Measurements from ENCODE around the gene TRMU.
"Not testable (repeated sequence)": the region's sequence is repeated elsewhere in the genome, so short reads cannot be mapped to it uniquely, and the experiment has no call there.

The TRMU gene

DNA sequence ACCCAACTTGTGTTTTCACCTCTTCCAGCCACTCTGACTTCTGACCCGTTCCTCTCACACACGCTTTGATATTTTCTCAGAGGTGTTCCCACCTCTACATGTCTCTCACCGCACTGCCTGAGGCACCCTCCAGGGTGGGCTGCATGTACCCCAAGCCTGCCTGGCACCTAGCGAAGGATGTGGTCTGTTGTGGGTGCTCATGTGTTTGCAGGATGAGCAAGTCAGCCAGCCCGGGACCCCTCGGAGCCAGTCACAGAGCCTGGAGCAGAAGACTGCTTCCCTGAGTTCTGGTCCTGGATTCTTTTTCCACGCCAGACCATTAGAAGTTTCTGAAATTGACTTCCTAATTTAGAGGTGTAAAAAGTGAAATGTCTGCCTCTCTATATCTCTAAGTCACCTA, 35.0 kb upstream of the TRMU start:
- DNase-seq (no peak), ATAC-seq (no peak)

DNA sequence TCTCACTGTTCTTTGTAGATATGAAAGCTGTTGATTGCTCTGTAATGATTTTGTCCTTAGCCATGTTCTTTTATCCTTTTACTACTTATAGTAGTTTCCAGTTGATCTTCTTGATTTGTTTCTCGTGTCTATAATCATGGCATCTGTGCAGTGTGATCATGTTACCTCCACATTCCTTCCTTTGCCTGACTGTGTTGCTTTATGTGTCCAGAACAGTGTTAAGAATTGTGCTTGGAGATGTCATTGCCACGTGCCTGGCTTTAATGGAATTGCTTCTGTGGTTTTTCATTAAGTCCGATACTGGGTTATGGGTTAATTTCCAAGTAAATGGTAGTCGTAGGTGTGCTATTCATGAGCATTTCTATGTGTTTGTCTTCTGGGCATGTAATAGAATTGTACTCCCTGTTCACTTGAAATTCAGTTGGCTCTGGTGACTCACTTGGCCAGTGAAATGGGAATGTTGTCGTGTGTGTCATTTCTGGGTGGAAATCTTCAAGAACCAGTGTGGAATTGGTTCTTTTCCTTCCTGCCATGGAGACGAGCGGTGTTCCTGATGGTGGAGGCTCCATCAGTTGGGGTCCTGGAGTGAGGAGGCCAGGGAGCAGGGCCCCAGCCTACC, 32.1 kb upstream of the TRMU start:
- DNase-seq (no peak), ATAC-seq (no peak)

DNA sequence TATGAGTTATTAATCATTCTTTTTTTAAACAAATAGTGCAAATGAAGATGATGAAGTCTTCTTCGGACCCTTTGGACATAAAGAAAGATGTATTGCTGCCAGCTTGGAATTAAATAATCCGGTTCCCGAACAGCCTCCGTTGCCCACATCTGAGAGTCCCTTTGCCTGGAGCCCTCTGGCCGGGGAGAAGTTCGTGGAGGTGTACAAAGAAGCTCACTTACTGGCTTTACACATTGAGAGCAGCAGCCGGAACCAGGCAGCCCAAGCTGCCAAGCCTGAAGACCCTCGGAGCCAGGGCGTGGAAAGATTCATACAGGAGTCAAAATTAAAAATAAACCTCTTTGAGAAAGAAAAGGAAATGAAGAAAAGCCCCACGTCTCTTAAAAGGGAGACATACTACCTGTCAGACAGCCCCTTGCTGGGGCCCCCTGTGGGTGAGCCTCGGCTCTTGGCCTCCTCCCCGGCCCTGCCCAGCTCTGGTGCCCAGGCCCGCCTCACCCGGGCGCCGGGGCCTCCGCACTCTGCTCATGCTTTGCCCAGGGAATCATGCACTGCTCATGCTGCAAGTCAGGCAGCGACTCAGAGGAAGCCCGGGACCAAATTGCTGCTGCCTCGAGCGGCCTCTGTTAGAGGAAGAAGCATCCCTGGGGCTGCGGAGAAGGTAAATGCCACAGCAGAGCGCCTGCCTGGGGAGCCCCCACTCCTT, 27.1 kb upstream of the TRMU start:
- ATAC-seq = no peak
- no peak for DNase-seq

DNA sequence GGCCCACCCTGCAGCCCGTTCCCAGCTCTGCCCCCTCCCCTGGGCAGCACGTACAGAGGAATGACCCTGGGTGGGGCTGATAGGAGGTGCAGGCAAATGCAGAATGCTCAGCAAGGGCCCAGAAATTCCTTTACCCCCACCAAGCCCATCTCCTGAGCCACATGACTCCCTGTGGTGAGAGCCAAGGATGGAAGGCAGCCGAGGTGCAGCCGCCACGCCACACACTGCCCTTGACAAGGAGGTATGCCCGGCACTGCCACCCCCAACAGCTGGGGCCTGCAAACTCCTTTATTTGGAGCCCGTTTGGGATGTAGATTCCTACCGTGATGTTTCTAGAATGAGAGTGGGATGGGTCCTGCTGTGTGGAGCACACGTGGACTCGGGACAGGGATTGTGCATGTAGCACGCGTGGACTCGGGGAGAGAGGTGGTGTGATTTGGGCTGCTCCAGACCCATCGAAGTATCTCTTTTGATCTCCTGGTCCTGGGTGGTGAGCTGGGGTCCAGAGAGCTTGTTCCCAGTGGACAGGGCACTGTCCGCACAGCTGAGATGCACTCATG, 25.9 kb upstream of the TRMU start:
- ATAC-seq (no peak), DNase-seq (no peak)

DNA sequence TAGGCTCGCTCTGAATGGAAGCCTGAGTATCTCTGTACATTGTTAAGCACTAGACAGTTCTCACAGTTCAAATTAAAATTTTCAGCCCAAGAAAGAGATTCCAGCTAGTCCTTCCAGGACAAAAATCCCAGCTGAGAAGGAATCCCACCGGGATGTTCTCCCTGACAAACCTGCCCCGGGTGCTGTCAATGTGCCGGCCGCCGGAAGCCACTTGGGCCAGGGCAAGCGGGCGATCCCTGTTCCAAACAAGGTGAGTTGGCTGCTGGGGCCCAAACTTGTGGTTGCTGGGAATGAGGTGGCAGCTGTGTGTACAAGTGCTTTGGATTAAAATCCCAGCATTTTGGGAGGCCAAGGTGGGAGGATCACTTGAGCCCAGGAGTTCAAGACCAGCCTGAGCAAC, 23.5 kb upstream of the TRMU start:
- DNase-seq (no peak), ATAC-seq (no peak)

DNA sequence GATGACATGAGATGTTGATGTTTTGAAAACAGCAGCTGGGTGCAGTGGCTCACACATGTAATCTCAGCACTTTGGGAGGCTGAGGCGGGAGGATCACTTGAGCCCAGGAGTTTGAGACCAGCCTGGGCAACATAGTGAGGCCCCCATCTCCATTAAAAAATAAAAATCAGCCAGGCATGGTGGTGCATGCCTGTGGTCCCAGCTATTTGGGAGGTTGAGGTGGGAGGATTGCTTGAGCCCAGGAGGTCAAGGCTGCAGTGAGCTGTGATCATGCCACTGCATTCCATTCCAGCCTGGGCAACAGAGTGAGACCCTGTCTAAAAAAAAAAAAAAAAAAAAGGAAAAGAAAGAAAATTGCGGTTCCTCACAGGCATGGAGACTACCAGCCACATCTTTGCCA, 22.7 kb upstream of the TRMU start:
- ATAC-seq, DNase-seq: not testable (repeated sequence)

DNA sequence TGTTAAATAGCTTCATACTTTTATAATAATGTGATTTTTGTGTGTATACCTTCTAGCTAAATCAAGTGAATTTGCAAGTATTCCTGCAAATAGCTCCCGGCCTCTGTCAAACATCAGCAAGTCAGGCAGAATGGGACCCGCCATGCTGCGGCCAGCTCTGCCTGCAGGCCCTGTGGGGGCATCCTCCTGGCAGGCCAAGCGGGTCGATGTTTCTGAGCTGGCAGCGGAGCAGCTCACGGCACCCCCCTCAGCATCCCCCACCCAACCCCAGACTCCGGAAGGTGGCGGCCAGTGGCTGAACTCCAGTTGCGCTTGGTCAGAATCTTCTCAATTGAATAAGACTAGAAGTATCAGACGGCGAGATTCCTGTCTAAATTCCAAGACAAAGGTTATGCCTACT, 19.5 kb upstream of the TRMU start:
- no peak for DNase-seq
- ATAC-seq = no peak

DNA sequence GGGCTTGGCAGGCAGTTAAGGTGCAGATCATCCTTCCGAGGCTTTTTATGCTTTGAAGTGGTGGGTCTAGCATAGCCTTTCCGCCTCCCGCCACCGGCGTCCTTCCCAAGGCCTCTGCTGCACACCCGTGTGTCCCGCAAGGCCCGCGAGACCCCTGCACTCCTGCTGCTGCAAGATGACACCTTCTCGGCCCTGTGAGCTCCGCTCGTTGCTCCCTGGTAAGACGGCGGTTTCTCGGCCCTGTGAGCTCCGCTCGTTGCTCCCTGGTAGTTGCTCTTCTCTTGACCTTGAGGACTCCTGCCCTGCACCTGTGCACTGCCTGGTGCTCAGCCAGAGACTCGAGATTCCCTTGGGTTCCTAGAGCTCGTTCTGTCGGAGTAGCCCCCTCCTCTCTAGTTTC, 17.9 kb upstream of the TRMU start:
- no peak for ATAC-seq
- no peak for DNase-seq

DNA sequence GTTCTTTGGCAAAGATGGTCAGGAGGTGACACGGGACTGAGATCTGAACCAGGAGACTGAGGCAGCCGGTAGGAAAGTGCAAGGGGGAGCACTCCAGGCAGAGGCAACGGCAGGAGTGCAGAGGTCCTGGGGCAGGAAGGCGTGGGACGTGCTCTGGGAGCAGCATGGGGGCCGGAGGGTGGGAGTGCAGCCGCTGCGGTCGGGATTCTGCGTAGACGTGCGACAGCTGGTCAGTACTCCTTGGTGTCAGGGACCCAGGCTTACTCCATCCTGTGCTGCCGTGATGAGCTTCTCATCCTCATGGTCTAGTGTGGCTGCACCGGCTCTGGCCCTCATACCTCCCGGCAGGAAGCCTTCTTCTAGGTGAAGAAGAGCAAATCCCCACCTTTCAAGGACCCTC, 16.9 kb upstream of the TRMU start:
- DNase-seq = no peak
- no peak for ATAC-seq

DNA sequence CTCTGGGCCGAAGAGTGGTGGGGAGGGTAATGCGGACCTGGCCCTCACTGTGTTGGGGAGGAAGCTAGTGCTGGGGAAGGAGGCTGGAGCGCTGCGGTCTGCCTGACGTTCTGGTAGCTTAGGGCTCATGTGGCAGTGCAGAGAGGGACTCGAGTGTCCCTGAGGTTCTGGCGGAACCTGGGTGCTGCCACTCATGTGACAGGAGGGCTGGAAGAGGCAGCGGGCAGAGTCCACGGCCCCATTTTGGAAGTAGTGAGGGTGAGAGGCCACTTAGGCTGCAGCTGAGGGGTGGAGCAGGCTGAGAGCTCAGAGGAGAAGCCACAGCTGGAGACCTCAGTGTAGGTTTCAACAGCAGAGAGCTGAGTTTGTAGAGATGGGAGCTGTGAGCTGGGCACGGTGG, 16.2 kb upstream of the TRMU start:
- DNase-seq = no peak
- no peak for ATAC-seq

DNA sequence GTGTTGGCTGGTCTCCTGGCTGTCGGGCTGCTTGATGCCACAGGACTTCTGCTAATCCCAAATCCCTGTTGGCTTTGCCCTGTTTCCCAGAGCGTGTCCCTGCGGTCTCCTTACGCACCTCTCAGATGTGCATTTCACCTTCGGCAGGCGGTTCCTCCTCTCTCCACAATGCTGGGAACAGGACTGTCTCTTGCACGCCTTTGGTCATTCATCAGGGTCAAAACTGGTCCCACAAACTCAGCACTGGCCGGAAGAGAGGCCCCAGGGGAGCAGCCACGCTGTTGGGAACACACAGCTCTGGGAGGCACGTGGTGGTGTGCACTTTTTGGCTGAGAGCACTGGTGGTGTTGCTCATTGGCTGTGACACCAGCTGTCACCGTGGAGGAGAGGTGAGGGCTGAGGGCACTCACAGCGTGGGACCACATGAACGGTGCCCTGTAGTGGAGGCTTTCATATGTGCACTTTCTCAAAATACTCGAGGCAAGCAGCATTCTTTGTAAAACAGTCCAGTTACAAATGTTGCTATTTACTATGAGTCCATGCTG, 15.3 kb upstream of the TRMU start:
- no peak for DNase-seq
- no peak for ATAC-seq

DNA sequence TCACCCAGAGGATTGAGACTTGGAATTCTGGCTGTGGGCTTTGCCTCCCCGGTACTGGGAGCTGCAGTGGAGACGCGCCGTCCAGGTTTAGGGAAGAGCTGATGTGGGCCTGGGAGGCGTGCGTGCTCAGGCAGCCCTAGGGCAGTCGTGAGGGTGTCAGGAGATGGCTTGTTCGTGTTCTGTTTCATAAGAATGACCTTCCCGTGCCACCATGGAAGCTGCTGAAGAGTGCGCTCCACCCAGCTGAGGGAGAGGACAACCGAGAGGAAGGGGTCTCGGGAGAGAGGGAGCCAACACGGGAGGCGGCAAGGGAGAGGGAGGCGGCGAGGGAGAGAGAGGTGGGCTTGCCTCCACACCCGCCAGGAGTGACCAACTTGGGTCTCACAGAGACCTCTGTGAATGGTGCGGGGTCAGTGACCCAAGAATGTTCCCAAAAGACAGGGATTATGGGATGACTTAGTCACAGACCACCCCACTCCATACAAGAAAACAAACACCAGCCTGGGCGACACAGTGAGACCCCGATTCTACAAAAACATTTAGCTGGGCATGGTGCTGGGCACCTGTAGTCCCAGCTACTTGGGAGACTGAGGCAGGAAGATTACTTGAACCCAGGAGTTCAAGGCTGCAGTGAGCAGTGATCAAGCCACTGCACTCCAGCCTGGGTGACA, 14.7 kb upstream of the TRMU start:
- ATAC-seq (no peak), DNase-seq (no peak)

DNA sequence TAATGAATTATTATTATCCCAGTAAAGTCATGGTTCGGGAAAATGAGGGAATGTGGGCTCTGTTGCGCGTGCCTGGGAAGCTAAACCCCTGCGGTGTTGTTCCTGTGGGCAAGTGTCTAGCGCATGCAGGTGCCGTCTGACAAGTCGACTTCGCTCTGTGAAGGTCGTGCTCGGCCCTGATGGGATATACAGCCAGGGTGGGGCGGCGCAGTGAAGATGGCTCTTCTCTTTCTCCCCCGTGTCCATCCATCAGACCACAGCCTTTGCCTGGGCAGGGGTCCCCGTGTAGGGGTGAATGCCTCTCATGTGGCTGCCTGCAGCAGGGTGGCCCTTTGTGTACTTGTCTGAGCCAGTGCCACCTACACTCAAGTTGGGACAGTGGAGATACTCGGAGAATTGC, 12.8 kb upstream of the TRMU start:
- no peak for ATAC-seq
- no peak for DNase-seq

DNA sequence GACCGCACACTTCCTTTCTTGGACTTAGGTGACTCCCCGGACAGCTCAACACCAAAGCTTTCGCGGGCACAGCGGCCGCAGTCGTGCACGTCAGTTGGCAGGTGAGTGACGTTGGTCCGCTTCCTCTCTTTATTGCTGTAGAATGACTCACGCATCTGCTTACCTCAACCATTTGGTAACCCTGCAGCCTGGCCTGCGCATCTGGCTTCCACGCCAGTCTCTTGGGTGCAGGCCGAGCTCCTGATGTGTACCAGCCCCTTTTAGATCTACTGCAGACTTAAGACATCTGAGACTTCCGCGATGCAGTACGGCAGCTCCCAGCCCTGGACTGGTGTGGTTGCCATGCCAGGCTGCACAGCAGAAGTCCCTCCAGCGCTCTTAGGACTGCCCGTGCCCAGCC, 12.4 kb upstream of the TRMU start:
- DNase-seq (no peak), ATAC-seq (no peak)

DNA sequence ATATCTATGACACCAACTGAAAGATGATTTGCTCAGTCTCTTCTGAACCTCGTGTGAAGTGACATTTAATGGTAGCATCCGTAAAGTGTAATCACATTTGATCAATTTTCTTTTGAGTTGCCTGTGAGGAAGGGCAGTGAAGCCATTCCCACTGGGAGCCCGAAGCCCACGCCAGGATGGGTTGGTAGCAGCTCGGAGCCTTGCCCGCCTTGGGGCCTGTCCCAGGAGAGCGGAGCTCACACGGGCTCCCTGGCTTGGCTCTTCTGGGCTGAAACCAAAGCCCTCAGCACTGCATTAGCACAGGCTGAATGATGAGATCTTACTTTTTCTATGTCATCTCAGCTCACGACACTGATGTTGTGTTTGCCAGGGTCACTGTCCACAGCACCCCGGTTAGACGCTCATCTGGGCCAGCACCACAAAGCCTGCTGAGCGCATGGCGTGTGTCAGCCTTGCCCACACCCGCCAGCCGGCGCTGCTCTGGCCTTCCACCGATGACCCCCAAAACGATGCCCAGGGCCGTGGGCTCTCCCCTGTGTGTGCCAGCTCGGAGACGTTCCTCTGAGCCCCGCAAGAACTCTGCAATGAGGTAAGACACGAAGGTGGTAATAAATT, 9.3 kb upstream of the TRMU start:
- ATAC-seq (no peak), DNase-seq (no peak)

DNA sequence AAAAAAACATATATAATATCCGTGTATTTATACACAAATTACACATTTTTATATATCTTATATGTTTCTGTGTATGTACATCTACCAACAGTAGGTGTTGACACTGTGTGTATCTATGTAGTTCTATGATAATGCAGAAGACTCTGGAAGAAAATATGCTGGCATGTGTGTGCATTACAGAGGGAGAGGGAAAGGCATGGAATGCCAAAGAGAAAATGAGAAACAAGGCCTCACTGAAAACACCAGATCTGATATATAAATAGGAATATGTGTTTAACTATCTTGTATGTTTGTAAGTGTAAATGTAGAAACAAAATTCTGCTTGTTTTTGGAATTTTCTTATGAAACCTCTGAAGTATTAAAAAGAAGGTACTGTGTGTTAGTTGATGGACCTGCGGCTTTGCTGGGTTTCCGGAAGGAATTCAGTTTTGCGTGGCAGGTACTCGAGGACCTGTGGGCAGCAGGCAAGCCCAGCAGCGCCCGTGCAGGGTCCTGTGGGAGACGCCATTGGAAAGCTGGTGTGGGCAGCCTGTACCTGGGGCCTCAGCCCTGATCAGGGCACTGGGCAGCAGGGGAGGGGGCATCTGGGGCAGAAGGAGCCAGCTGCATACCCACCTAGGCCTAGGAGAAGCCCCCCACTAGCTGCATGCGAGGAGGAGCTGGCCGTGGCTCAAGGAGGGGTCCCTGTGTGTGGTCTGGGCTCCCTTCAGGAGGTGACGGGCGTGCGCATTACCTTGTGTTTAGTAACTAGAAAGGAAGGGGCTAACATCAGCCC, 7.6 kb upstream of the TRMU start:
- DNase-seq = no peak
- ATAC-seq = no peak

DNA sequence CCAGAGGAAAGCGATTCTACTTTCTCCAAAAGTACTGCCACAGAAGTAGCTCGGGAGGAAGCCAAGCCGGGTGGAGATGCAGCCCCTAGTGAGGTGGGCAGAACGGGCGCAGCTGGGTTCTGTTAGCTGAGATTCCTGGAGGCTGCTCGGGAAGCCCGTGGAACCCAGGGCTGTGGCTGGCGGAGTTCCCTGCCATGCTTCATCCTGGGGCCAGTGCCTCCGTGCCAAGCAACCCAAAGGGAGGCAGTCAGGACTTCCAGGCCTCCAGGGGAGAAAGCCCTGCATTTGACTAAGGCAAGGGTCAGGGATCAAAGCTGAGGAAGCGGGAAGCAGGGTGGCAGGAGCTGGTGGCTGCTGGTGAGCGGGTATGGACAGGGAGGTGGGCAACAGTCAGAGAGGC, 6.7 kb upstream of the TRMU start:
- ATAC-seq (no peak), DNase-seq (no peak)

DNA sequence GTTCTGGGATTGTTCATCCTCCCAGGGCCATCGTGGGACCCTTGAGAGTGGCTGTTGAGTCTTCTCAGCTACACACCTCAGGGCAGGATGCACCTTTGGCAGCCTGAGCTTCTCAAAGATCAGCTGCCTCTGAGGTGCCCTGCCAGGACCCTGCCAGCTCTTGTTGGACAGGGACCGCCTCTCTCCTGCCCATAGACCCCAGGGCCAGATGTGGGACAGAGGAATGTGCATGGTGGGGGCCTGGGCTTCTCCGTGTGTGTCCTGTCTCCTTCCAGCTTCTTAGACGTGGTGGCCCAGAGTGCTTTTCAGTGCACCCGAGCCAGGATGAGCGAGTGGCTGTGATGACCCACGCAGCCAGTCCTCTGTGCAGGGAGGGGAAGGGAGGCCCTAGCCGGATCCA, 5.9 kb upstream of the TRMU start:
- DNase-seq = no peak
- no peak for ATAC-seq

DNA sequence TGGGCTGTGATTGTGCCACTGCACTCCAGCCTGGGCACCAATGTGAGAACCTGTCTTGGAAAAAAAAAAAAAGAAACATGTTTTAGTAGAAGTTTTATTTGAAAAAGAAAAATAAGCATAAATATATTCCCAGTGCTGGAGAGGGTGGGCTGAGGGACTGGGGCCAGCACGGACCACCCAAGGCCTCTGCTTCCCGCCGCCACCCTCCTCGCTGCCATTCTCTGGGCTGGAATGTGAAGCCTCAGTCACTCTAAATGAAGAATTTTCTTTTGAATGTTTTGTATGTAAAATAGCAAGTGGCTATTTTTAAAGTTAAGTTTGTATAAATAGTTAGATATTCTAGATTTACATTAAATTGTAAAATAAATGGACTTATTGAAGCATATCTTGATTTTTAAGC, 5.1 kb upstream of the TRMU start:
- ATAC-seq (no peak), DNase-seq (no peak)

DNA sequence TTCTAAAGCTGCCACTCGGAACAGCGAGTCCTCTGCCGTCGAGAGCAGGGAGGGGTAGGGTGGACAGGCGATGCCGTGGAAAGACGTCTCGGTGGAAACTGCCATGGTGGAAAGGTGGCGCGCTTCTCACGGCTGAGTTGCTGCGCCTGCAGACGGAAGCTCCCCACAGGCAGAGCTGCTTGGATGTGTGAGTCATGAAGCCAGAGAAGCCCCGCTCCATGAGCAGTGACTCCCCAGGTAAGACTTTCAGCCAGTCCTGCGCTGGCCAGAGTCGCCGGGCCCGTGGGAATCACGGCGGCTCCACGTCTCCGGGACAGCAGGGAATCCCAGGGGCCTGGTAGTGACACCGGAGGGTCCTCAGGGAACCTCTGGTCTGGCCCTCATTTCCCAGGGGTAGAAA, 4.0 kb upstream of the TRMU start:
- no peak for DNase-seq
- ATAC-seq = no peak

DNA sequence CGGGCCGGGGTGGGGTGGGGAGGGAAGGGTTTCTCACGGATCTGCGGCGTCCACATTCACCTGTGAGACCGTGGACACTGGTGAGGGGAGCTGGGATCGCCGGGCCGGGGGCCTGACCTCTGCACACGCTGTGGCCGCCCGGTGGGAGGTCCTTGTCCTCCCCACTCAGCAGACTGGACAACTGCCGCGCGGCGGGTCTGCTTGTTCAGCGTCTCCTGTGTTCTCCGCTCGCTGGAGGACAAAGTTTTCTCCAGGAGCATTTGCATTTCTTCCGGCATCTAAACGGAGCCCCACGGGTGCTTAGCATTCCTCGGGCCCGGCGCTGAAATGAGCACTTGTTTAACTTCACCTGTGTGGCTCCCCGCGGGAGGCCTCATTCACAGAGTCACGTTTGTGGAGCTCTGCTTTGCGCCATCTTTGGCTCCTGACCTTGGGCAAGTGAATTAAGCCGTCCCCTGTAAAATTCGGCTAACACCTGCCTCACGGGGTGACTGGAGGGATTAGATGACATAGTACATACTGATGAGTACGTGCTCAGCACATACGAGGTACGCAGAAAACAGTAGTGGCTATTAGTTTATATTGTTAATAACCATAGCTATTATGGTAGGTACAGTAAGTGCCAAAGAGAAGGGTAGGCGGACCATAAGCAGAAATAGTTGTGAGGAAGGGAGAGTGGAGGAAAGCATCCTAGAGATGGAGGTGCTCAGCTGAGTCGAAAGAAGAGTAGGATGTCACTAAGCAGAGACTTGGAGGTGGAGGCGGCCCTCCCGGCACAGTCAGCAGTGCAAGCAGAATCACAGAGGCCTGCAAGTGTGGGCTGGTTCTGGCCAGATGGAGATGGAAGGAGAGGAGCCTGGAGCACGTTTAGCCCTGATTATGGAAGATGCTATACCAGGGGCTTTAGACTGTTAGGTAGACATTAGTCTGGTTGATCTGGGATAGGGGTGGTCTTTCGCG, 885 bp downstream of the TRMU start:
- ATAC-seq = peak; percentile 2
- peak; percentile 19 for DNase-seq

Data from stimulated activated naive CD8-positive, alpha-beta T cell treated with anti-CD3 and anti-CD28 coated beads, Interleukin-15, Interleukin-2, amounts not matched to agents 100 U/mL and 50 U/mL, for 24 hours (primary cell).